ENCODE results near the gene ATP4A.

Gene ATP4A

DNA sequence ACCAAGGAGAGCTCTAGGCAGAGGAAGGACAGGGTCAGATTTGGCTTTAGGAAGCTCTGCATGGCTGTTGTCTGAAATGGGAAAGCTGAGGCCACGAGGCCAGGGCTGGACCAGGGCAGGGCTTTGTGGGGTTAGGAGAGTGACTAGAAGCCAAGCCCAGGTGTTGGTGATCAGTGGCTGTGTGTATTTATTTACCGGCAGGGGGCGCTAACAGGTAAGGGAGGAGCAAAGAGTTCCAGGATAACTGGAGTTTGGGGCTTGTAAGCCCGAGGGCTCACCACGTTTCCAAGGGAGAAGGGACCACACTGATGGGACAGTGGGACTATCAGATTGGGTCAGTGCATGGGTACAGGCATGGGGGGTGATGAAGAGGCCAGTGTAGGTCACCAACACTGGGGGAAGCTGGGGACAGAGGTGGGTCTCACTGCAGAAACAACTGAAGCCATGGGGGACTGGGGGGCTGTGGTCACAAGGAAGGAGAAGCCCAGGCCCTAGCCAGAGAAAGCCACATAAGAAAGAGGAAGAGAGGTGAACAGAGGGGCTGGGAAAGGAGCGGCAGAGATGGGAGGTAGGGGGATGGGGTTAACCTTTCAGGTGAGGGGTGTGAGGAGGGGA lies 14.2 kb downstream of the ATP4A start:
- DNase-seq, result peak; percentile 64

DNA sequence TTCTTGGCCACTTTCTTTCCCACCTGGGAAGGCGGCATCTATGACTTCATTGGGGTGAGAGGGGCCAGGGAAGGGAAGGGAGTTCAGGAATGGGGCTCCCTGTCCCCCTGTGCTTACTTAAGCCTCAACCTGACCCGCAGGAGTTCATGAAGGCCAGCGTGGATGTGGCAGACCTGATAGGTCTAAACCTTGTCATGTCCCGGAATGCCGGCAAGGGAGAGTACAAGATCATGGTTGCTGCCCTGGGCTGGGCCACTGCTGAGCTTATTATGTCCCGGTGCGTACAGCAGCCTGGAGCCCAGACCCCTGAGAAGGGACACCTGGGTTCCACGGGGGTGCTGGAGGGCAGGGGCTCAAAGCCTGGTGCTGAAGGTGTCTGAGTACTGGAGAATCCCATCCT lies 16.9 kb downstream of the ATP4A start:
- DNase-seq, result no peak

DNA sequence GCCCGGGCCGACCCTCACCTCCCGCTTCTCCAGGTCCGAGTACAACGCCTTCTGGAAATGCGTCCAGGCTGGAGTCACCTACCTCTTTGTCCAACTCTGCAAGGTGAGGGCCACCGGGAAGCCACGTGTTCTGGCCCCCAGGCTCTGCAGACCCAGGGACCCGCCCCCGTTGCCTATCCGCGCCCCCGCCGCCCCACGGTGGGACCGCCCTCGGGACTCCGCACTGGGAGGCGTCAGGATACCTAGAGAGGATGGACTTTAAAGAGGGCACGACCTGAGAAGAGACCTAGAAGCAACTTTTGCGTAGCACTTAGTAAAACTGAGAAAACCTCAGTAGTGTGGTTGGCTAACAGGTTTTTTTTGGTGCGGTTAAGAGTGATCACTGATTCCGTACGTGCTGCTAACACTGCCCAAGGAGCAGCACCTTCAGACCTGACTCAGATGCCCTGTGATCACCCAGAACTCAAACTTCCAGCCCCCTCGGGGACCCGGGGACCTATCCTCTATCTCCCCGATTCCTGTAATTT lies 17.5 kb downstream of the ATP4A start:
- DNase-seq, result no peak

DNA sequence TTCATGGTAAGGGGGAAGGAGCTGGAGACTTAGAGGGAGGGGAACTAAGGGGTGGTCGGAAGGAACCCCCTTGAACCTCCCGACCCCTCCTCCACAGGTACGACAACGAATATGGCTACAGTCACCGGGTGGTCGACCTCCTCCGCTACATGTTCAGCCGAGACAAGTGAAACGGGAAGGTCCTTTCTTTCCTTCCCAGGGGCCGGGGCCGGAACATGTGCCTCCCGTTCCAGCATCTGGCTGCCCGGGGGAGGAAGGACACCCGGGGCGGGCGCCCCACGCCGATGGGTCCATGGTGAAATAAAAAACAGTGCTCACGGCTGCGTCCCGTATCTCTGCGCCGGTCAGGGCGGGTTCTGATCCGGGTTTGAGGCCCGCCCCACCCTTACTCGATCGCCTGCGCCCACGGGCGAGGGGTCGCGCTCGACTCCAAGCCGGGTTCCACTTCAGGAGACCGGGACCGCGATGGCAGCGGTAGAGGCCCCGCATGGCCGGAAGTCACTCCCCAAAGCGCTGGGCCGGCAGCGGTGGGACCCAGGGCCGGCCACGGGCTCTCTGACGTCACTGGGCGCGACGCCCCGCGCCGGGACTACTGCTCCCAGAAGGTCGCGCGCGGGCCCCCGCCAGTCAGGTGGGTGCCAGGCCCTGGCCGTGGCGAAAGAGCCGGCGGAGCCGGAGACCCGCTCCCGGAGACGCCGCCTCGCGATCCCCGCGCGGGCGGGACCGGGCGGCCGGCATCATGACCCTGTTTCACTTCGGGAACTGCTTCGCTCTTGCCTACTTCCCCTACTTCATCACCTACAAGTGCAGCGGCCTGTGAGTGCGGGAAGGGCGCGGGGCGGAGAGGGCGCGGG lies 18.2 kb downstream of the ATP4A start, which contains the start of gene TMEM147:
TSS of gene TMEM147 (plus strand) at position 626 of the 854 bp plus-strand sequence. CDS start at position 740, 114 bp downstream.
- peak; percentile 72 for DNase-seq

DNA sequence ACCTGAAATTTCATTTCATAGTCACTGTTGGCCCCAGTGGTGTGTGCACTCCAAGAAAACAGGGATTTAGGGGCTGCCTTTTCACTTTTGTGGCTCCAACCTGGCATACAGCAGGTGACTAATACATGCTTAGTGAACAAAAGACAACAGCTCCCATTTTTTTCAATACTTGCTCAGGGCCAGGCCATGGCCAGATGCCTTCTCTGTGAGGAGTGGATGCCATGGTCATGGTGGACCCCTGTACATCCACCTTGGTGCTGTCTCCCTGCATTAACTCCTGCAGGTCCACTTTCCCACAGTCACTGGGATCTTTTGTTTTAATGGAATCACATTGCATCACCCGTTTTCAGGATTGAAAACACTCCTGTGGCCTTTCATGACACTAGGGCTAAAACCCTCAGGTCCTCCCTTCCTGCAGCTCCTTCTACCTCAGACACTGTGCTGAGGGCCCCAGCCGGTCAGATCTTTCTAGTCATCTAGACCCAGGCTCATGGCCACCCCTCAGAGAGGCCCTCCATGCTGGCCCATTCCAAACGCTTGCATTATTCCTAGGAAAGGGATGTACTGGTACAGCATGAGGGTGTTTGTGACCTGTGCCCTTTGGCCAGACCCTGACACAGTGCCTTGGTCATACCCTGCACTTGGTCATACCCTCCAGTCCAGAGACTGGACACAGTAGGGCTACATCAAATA lies 19.2 kb downstream of the ATP4A start:
- DNase-seq, result no peak

DNA sequence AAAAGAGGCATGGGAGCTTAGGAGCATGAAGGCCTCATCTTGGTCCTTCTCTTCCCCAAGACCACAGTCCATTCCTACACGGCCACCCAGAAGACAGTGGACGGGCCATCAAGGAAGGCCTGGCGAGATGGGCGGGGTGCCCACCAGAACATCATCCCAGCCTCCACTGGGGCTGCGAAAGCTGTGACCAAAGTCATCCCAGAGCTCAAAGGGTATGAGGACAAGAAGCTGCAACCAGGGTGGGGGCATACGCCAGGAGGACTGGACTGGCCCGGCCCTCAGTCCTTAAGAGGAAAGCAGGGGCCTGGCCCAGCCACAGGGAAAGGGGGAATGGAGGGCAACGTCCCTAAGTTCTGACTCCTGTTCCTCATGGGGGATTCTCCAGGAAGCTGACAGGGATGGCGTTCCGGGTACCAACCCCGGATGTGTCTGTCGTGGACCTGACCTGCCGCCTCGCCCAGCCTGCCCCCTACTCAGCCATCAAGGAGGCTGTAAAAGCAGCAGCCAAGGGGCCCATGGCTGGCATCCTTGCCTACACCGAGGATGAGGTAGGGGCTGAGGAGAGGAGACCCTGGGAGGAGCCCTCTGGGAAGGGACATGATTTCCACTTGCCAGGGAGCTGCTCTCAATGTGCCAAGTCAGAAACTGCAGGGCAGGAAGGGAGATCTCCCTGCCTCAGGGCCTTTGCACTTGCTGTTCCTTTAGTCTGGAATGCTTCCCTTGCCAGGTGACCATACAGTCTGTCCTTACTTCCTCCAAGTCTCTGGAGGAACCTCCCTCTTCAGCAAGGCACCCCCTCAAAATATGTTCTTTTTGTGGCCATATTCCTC lies 20.0 kb downstream of the ATP4A start:
- no peak for DNase-seq

DNA sequence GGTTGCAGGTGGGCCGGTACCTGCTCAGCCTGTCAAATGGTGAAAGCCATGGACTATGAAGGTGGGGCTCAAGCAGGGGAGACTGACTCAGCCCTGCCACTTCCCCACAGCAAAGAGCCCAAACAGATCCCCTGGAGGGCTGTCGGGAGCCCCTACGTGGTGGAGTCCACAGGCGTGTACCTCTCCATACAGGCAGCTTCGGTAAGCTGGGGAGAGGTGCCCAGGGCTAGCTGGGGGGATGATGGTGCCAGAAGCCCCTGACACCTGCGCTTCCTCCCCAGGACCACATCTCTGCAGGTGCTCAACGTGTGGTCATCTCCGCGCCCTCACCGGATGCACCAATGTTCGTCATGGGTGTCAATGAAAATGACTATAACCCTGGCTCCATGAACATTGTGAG lies 21.2 kb downstream of the ATP4A start:
- DNase-seq, result no peak

DNA sequence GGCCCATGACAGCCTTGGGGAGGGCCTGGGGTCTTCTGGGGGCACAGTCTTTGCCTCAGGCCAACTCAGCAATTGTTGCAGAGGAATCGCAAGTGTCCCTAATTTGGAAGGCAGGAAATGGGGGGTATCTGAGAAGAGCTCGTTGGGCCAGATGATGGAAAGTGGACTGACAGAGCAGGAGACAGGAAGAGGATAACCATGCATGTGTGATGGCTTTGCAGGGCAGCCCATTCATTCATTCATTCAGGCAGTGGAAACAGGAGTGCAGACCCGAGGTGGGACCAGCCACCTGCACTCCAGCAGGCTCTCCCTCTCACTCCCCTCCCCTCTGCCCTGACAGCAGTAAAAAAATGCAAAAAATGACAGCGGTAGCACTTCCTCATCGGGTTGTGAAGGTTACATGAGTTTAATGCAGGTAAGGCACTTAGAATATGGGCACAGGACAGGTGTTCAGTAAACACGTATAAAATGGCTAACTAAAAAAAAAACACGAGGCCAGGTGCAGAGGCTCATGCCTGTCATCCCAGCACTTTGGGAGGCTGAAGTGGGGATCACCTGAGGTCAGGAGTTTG lies 23.0 kb downstream of the ATP4A start:
- DNase-seq, result no peak

DNA sequence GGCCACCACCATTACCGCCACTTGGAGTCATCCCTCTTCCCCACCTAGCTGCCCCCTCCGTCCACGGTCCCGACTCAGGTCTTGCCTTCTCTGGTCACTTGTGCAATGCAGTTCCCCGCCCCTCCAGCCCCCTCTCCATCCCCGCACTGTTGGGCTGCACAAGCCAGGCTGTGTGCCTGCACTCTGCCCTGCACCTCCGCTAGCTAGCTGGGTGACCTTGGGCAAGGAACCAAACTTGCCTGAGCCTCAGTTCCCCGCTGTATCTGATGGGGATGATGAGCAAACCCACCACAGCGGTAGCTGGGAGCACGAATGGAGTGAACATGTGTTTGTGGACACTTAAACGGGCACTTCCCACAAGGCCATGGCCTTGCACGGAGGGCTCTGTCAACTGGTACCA lies 23.6 kb downstream of the ATP4A start:
- DNase-seq, result no peak

DNA sequence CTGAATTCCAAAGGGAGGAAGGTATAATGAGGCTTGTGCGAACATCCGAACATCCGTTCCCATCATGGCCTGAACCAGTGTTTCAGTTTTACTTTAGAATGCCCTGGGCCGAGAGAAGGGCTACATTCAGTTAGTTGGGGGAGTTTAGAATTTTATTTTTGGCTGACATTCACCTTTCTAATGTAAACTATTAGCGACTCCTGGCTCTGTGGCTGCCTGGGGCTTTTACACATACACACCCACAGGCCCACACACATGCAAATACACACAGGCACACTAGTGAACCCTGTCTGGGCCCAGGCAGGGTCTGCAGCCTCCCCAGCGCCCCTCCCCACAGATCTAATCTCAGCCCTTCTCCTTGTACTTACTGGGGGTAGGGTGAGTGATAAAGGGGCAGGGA lies 24.1 kb downstream of the ATP4A start:
- no peak for DNase-seq

DNA sequence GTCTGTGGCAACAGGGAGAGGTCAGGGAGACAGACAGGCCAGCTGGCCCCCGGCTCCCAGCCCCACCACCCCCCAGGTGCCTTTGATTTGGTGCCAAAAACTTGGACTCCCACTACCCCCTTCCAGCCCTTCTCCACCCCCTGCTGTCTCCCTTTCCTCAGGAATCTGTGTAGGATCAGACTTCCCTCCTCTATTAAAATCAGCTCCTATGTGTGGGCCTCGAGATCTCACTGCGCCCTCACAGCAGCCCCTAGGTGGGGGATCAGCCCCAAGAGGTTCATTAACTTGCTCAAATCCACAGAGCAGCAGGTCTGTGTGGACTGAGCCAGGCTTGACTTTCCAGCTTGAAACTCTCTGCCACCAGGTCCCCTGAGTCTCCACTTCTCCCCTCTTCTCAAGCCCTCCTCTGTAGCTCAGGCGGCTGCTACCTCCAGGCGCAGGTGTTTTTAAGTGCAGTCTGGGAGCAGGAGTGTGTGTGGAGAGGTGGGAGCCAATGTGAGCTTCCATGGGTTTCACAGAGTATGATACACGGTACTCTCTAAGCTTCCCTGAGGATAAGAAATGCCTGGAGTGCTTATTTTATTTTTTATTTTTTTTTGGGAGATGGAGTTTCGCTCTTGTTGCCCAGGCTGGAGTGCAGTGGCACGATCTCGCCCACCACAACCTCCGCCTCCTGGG lies 28.5 kb downstream of the ATP4A start:
- no peak for DNase-seq

DNA sequence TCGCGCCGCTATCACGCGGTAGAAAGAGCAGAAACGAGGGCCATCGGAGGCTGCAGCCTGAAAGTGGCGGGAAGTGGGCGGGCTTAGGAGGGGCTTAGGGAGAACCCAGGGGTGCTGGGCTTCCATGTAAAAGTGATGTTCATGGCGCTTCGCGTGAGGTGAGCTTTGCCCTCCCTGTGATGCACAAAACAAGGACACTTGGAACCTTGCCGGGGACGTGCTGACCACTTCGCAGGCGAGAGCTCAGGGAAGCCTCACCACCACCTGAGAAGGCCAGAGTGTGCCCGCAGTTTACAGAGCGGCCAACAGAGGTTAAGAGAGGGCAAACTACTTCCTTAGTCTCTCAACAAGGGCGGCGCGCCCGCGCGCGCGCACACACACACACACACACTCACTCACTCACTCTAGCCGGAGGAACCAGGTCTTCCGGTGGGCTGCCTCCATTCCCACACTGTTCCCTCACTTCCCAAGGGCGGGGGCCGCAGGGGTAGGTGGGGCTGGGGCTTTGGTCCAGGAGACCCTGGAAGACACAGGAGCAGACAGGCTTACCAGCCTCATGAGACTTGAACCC lies 29.6 kb downstream of the ATP4A start:
- DNase-seq, result no peak

DNA sequence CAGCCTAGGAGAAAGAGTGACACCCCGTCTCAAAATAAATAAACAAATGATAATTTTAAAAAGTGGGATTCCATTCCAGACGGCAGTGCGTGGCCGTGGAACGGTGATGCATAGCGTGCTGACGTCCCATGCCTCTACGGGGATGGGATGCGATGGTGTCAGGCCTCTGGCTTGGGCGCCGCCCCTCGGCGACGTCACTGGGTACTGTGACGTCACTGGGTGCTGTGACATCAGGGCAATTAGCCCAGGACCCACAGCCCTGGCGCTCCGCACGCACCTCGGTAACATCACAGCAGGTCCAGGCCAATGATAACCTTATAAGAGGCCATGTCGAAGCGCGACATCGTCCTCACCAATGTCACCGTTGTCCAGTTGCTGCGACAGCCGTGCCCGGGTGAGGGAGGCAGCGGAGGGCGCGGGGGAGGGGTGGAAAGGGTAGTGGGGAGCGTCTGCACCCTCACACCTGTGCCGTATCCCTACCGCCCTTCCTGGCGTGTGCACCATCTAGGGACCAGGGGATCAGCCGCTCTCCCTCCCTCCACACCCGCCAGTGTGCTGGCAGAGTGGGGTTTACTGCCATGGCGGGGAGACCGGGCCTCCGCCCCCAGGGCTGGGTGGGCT lies 30.1 kb downstream of the ATP4A start, which contains the start of gene GAPDHS:
TSS of gene GAPDHS (plus strand) at position 256 of the 621 bp plus-strand sequence. CDS start at position 328, 72 bp downstream.
- no peak for DNase-seq

DNA sequence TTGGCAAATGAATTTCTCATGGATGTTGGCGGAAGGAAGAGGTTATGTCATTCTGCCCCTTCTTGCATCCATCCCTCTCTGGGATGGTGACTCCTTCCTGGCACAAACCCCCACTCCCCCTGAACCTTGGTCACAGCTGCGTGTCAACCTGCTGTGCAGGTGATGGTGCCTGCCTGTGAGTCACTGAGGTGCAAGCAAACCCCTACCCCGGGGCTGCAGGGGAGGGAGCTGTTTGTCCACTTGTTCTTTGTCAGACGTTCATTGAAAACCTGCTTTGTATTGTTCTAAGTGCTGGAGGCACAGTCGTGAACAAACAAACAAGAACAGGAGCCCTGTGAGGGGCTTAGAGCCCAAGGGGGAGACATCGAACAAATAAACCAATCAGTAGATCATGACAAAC lies 32.2 kb downstream of the ATP4A start:
- no peak for DNase-seq

DNA sequence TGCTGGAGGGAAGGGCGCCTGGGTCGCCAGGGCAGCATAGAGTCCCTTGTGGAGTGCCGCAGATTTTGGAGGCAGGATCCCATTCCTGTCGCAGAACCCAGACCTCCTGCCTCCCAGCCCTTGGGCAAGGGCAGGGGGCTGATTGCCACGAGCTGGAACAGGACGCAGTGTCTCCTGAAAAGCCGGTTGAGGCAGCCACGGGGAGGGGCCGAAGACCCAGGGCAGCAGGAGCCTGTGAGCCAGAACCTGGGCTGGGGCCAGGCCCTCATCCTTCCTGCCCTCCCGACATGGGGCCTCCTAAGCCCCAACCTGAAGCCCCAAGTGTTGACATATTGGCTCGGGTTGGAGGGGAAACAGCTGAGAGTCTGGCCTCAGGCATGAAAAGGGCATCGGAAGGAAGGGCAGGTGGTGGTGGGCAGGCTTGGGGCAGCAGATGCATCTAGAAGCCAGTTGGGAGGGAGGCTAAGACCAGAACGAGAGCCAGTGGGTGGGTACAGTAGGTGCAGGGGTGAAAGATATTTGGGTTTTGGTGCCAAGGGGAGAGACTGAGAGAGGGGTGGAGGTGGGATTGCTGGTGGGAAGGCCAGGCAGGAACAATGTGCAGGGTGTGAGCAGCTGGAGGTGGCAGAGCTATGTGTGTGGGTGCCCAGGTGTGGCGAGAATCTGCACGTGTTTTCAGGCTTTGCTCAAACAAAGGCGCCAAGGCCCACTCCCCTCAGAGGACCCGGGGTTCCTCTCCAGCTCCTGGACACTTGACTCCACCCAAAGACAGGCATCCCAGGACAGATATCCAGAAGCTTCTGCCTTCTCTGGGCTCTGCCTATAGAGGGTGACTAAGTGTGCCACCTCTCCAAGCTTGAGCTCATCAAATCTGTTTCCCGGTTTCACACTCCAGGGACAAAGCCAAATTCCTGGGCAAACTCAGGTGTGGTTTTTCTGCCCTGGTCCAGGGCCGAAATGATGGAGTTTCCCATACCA lies 33.9 kb downstream of the ATP4A start:
- no peak for DNase-seq

DNA sequence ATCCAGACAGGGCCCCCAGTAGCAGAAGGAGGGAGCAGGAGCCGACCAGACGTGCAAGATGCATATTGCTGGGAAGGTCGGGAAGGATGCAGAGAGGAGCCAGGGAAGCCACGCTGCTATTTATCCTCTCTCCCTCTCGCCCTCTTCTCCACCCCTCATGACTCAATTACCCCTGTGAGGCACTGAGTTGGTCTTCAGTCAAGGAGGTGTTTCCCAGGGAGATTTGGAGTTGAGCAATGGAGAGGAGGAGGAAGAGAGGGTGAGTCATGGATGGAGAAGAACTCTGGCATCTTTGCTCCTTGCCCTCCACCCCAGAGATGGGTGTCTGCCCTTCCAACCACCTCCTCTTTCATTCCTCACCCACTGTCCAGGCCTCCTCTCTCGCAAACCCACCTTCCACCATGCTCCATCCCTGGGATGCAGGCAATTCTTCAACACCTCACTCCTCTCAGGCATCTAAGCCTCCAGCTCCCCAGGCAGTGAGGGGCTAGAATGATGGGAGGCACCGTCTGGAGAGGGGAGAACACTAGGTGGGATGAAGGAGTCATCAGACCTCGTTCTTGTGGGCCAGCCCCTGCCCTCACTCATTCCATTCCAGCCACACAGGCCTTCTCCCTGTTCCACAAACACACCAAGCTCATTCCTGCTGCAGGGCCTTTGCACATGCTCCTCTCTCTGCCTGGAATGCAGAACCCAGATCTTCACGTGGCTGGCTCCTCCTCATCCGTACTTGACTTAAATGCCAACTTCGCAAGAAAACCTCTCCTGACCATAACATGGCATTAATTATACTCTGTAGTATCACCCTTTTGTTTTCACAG lies 35.0 kb downstream of the ATP4A start, which contains the start of gene SBSN:
TSS of gene SBSN (minus strand) at position 94 of the 821 bp plus-strand sequence. CDS start at position 64, 30 bp downstream.
- no peak for DNase-seq

DNA sequence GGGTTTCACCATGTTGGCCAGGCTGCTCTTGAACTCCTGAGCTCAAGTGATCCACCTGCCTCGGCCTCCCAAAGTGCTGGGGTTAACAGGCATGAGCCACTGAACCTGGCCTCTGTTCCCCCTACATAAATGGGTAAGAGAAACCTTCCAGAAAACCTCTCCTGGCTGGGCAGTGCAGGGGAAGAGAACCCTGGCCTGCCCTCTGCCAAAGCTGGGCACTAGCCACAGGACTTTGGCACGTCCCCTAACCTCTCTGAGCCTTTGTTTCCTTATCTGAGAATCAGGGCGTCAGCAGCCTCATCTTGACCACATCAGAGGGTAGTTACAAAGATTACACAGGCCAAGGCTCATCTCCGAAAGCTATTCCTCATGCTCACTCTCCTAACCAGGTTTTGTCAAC lies 37.6 kb downstream of the ATP4A start:
- DNase-seq, result no peak

DNA sequence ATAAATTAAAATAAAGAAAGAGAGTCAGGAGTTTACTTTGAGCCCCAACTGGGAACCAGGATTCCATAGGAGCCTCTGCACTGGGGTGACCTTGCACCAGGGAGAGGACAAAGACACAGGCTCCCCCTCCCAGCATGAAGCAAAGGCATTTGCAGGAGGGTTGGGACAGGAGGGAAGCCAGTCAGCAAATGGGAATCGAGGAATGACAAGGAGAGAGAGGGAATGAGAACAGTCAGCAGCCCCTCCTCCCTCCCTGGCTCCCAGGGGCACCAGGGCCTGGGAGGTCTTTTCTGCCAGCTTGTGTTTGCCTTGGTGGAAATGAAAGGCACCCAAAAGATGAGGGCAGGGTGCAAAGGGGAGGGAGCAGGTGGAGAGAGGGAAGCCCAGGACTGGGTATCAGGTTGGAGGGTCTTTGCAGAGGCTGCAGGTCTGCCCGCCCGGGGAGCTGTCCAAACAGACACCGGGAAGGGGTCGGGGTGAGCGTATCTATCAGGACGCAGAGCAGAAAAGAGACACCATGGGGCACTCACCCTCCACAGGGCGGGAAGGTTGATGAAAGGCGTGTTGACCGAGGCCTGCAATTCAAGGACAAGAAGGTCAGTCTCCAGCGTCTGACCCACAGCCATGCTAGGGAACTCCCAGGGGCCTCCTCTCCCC lies 39.1 kb downstream of the ATP4A start:
- DNase-seq, result no peak

All from NCI-H1694 treated with DMSO at 0.1 percent for 48 hours (cell line).